ENCODE results near the gene THRAP3. TPM values are rescaled to one million over a fixed set of nuclear protein-coding genes. Genes with fewer than 3 reads are reported as not detected.
"Not testable (repeated sequence)": the region's sequence is repeated elsewhere in the genome, so short reads cannot be mapped to it uniquely, and the experiment has no call there.

THRAP3 gene
- total RNA-seq, 1 experiment from 2014 or later, result 133 TPM

DNA sequence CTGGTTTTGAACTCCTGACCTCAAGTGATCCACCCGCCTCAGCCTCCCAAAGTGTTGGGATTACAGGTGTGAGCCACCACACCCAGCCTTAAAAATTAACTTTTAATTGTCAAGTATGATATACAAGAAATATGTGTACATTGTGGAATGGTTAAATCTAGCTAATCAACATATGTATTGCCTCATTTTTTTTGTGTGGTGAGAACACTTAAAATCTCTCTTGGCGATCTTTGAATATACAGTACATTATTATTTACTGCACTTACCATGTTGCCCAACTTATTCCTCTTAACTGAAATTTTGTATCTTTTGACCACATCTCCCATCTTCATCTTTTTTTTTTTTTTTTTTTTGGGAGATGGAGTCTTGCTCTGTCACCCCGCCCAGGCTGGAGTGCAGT lies 23.3 kb downstream of the THRAP3 start:
- Histone ChIP-seq H3K4me1 (ENCODE audit: insufficient read depth, low read length, poor library complexity, severe bottlenecking) (peaks cover 6% of the 10 kb centered on the region), H3K27ac (ENCODE audit: low read depth, low read length, poor library complexity, severe bottlenecking) (no peak overlapping the region), H3K27me3 (replicated peaks; ENCODE audit: insufficient read depth, low read depth, low read length, poor library complexity) (no peaks in the 10 kb centered on the region), H3K9me3 (ENCODE audit: low read depth, low read length, poor library complexity, severe bottlenecking) (no peaks in the 10 kb centered on the region), H3K36me3 (ENCODE audit: insufficient read depth, low read length, poor library complexity, severe bottlenecking) (peaks cover 2% of the 10 kb centered on the region), H3K4me3 (ENCODE audit: low read depth, low read length, poor library complexity, severe bottlenecking) (no peak overlapping the region)
- intact Hi-C loops (cut with micrococcal nuclease; ENCODE audit: unreplicated experiment), result no loop called here
- ChIA-PET POLR2A (ENCODE audit: low non-redundant PET) (no interaction called here), CTCF (no interaction called here)
- TF ChIP-seq, protein P1, sequence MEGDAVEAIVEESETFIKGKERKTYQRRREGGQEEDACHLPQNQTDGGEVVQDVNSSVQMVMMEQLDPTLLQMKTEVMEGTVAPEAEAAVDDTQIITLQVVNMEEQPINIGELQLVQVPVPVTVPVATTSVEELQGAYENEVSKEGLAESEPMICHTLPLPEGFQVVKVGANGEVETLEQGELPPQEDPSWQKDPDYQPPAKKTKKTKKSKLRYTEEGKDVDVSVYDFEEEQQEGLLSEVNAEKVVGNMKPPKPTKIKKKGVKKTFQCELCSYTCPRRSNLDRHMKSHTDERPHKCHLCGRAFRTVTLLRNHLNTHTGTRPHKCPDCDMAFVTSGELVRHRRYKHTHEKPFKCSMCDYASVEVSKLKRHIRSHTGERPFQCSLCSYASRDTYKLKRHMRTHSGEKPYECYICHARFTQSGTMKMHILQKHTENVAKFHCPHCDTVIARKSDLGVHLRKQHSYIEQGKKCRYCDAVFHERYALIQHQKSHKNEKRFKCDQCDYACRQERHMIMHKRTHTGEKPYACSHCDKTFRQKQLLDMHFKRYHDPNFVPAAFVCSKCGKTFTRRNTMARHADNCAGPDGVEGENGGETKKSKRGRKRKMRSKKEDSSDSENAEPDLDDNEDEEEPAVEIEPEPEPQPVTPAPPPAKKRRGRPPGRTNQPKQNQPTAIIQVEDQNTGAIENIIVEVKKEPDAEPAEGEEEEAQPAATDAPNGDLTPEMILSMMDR (conservative IDR thresholded peaks at IDR 0.05; ENCODE audit: low read depth, low read length), result no peak
- no peak for TF ChIP-seq EZH2 (IDR thresholded peaks at IDR 0.05; ENCODE audit: borderline replicate concordance, low read depth, low read length, poor library complexity, severe bottlenecking)
- DNase-seq (ENCODE audit: low spot score), result no peak
- no TSS peak for BruUV-seq (replicated peaks)

DNA sequence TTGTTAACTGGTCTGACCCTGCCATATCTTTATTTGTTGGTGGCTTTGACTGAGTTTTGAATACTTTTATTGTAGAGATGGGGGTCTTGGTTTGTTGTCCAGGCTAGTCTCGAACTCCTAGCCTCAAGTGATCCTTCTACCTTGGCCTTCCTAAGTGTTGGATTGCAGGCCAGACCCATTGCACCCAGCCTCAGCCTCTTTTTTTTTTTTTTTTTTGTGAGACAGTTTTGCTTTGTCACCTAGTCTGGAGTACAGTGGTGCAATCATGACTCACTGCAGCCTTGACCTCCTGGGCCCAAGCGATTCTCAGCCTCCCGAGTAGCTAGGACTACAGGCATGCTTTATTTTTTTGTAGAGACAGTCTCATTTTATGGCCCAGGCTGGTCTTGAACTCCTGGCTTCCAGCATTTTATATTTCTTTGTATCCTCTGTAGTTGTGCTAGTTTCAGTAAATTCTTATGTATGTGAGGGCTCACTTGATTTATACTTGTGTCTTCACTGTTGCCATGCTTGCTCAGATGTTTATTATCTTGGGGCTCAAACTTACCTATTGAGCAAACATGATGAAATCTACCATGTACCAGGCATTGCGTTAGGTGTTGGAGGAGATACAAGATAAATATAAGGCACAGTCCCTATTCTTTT lies 24.1 kb downstream of the THRAP3 start:
- BruUV-seq (replicated peaks), result no TSS peak
- Histone ChIP-seq H3K4me3 (ENCODE audit: low read depth, low read length, poor library complexity, severe bottlenecking) (no peak overlapping the region), H3K27me3 (replicated peaks; ENCODE audit: insufficient read depth, low read depth, low read length, poor library complexity) (no peaks in the 10 kb centered on the region), H3K27ac (ENCODE audit: low read depth, low read length, poor library complexity, severe bottlenecking) (no peak overlapping the region), H3K9me3 (ENCODE audit: low read depth, low read length, poor library complexity, severe bottlenecking) (no peaks in the 10 kb centered on the region), H3K4me1 (ENCODE audit: insufficient read depth, low read length, poor library complexity, severe bottlenecking) (peaks cover 10% of the 10 kb centered on the region), H3K36me3 (ENCODE audit: insufficient read depth, low read length, poor library complexity, severe bottlenecking) (peaks cover 2% of the 10 kb centered on the region)
- TF ChIP-seq, protein P1 (conservative IDR thresholded peaks at IDR 0.05; ENCODE audit: low read depth, low read length), result no peak
- no peak for TF ChIP-seq EZH2 (IDR thresholded peaks at IDR 0.05; ENCODE audit: borderline replicate concordance, low read depth, low read length, poor library complexity, severe bottlenecking)
- ChIA-PET CTCF (no interaction called here), POLR2A (ENCODE audit: low non-redundant PET) (no interaction called here)
- intact Hi-C loops (cut with micrococcal nuclease; ENCODE audit: unreplicated experiment), result no loop called here
- DNase-seq (ENCODE audit: low spot score), result no peak

DNA sequence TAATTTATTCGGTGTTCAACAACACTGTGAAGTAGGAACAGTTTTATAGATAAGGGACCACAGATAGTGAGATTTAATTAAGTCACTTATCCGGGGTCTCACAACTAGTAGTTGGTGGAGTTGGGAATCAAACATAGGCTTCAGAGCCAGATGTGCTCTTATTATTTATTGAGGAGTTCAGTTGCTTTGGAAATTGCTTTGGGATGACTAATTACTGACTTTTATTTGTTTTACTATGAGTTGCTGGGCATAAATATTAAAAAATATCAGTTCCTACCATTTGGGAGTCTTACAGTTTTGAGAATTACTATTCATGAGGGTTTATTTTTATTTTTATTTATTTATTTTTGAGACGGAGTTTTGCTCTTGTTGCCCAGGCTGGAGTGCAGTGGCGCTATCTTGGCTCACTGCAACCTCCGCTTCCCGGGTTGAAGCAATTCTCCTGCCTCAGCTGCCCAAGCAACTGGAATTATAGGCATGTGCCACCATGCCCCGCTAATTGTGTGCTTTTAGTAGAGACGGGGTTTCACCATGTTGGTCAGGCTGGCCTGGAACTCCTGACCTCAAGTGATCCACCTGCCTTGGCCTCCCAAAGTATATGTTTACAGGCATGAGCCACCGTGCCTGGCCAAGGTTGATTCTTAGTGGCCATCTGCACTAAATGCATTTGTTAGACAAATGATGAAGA lies 27.7 kb downstream of the THRAP3 start:
- no peak overlapping the region for H3K4me3 ChIP-seq (ENCODE audit: low read depth, low read length, poor library complexity, severe bottlenecking)
- H3K4me1 ChIP-seq (ENCODE audit: insufficient read depth, low read length, poor library complexity, severe bottlenecking), result peaks cover 28% of the 10 kb centered on the region
- no peaks in the 10 kb centered on the region for H3K9me3 ChIP-seq (ENCODE audit: low read depth, low read length, poor library complexity, severe bottlenecking)
- TF ChIP-seq, protein P1 (conservative IDR thresholded peaks at IDR 0.05; ENCODE audit: low read depth, low read length), result no peak
- TF ChIP-seq EZH2 (IDR thresholded peaks at IDR 0.05; ENCODE audit: borderline replicate concordance, low read depth, low read length, poor library complexity, severe bottlenecking), result no peak
- no peaks in the 10 kb centered on the region for H3K27me3 ChIP-seq (replicated peaks; ENCODE audit: insufficient read depth, low read depth, low read length, poor library complexity)
- POLR2A ChIA-PET (ENCODE audit: low non-redundant PET), result no interaction called here
- H3K36me3 ChIP-seq (ENCODE audit: insufficient read depth, low read length, poor library complexity, severe bottlenecking), result no peaks in the 10 kb centered on the region
- BruUV-seq (replicated peaks), result no TSS peak
- H3K27ac ChIP-seq (ENCODE audit: low read depth, low read length, poor library complexity, severe bottlenecking), result no peak overlapping the region
- CTCF ChIA-PET, result no interaction called here
- no peak for DNase-seq (ENCODE audit: low spot score)
- intact Hi-C loops (cut with micrococcal nuclease; ENCODE audit: unreplicated experiment), result no loop called here

DNA sequence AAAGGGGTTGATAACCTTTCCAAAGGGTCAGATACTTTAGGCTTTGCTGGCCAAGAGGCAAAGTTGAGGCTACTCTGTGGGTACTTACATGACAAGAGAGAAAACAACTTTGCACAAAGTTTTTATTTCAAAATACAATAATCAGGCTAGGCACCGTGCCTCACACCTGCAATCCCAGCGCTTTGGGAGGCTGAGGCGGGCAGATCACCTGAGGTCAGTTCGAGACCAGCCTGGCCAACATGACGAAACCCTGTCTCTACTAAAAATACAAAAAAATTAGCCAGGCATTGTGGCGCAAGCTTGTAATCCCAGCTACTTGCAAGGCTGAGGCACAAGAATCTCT lies 28.2 kb downstream of the THRAP3 start:
- H3K9me3 ChIP-seq (ENCODE audit: low read depth, low read length, poor library complexity, severe bottlenecking); intact Hi-C loops (cut with micrococcal nuclease; ENCODE audit: unreplicated experiment); BruUV-seq (replicated peaks); POLR2A ChIA-PET (ENCODE audit: low non-redundant PET); H3K27ac ChIP-seq (ENCODE audit: low read depth, low read length, poor library complexity, severe bottlenecking); H3K36me3 ChIP-seq (ENCODE audit: insufficient read depth, low read length, poor library complexity, severe bottlenecking); DNase-seq (ENCODE audit: low spot score); CTCF ChIA-PET; H3K4me3 ChIP-seq (ENCODE audit: low read depth, low read length, poor library complexity, severe bottlenecking); H3K27me3 ChIP-seq (replicated peaks; ENCODE audit: insufficient read depth, low read depth, low read length, poor library complexity): not testable (repeated sequence)
- H3K4me1 ChIP-seq (ENCODE audit: insufficient read depth, low read length, poor library complexity, severe bottlenecking), result peaks cover 31% of the 10 kb centered on the region
